Stimulated activated naive CD8-positive, alpha-beta T cell treated with anti-CD3 and anti-CD28 coated beads, Interleukin-15, Interleukin-2, amounts not matched to agents 100 U/mL and 50 U/mL, for 24 hours (primary cell): ENCODE measurements around the gene USP25.
A peak's percentile ranks its signal among the peaks of the same experiment; 100 is the strongest.
"Not testable (repeated sequence)": the region's sequence is repeated elsewhere in the genome, so short reads cannot be mapped to it uniquely, and the experiment has no call there.

ENCODE experiments used
- ATAC-seq: fragments of 150-1000 bp; cut with Tn5 transposase; one replicate; pipeline ENCODE4 v1.10.0; 2021
- DNase-seq: peaks from one replicate; pipeline ENCODE4 v3.0.0; 2021

Gene USP25

DNA sequence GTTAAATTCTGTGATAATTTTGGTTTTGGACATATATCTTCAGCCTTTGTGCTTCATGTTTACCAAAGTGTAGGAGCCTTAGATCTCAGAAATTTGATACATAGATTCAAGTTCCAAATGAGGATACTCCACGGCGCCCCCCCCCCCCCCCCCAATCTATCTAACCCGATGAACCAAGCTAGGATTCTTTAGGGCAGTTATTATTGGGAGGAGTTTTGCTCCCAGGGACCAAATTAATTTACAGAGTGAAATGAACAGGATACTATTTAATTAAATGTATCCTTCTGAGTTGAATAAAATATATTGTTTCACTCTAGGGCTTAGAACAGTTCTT is 3.2 kb downstream of the USP25 start:
- DNase-seq: no peak
- no peak for ATAC-seq

DNA sequence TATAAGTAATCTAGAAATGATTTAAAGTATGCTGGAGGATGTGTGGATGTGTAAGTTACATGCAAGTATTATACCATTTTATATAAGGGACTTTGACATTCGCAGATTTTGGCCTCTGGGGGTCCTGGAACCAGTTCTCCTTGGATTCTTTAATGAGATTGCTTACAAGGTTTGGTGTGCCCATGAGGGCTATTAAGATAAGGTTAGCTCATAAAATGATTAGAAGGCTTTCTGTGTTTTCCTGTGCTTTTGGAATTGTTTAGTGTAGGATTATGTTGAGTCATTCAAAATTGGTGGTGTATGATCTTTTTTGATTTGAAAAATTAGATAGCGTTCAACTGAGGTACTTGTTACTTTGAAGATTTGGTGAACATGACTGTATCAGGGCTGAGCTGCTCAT is 5.6 kb downstream of the USP25 start:
- no peak for DNase-seq
- ATAC-seq: no peak

DNA sequence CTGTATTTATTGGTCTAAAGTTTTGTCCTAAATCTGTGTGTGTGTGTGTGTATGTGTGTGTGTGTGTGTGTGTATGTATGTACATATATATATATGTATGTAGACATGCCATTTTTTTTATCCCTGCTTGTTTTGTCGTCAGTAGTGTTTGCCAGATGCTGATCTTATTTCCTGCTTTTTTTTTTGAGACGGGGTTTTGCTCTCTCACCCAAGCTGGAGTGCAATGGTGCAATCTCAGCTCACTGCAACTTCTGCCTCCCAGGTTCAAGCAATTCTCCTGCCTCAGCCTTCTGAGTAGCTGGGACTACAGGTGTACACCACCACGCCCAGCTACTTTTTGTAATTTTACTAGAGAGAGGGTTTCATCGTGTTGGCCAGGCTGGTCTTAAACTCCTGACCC is 6.1 kb downstream of the USP25 start:
- not testable (repeated sequence) for DNase-seq, ATAC-seq

DNA sequence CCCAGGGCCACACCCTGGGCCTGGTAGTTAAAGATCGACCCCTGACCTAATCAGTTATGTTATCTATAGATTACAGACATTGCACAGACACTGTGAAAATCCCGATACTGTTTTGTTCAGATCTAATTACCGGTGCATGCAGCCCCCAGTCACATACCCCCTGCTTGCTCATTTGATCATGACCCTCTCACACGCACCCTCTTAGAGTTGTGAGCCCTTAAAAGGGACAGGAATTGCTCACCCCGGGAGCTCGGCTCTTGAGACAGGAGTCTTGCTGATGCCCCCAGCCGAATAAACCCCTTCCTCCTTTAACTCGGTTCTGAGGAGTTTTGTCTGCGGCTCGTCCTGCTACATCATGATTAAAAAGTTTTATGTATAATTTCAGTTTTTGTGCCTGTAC is 9.0 kb downstream of the USP25 start:
- not testable (repeated sequence) for DNase-seq, ATAC-seq

DNA sequence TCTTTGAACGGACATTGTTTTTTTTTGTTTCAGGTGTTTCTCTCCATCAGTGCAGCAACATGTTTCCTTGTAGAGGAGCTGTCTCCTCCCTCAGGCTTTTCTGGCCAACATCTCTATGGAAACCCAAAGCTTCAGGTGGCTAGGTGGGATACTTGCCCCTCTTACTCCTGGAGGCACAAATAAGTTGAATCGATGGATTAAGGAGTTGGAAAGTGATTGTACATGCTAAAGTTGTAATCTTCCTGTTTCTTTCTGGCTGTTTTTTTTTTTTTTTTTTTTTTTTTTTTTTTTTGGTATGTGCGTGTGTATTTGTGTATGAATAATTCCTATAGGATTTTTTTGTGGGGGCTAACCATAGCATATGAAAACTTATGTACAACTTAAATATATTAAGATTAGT is 10.6 kb downstream of the USP25 start:
- ATAC-seq (no peak), DNase-seq (no peak)

DNA sequence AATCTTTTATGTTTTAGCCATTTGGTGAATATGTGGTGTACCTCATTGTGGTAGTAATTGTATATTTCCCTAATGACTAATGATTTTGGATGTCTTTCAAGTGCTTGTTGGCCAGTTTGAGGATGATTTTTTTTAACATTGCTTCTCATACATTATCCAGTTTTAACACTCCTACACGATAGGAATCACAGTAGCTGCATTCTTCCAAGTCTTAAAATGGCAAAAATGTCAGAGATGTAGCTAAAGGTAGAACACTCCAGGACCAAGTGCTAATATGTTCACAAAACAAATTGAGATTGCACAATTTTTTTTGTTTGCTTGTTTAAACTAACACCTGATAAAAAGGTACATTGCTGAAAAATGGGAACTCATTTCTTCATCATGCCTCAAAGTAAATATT is 11.7 kb downstream of the USP25 start:
- DNase-seq (no peak), ATAC-seq (no peak)

DNA sequence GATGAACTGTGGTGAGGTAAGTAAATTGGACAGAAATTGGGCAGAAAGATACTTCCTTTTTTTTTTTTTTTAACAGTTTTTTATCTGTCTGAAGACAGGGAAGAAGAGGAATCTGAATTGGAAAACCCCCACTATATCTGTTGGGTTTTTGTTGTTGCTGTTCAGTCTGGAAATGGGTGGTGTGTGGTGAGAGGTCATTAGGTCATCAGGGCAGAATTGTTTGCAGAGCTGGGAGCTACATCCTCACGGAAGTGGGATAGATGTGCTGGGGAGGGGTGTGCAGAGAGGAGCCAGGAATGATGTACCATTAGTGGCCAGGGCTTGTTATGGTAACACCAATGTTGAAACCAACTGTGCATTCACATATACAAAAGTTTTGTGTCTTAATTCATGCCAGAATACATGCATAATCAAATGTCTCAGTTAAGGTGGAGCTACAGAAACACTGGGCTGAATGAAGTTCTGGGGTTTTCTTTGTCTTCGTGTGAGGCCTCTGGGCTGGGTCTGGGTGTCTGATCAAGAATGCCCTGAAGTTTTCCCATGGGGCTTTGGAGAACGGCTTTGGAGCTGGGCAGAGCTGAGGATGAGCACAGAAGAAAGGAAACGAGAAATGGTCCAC is 12.4 kb downstream of the USP25 start:
- DNase-seq (no peak), ATAC-seq (no peak)

DNA sequence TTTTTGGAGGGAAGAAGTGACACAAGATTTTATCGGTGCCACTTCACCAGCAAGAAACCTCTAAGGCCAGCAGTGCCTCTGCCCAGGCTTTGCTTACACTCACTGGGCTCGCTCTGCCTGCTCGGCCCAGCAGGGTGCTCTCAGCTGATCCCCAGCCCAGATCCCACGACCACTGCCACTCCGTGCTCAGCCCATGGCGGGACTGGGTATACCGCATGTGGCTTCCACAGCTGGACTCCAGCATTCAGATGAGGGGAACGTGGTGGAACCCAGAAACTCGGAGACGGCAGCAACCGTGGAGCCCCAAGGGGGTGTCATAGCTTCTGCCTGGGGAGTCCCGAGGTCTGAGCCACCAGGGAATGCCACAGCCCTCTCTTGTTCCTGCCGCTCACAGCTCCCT is 12.9 kb downstream of the USP25 start:
- DNase-seq (no peak), ATAC-seq (no peak)

DNA sequence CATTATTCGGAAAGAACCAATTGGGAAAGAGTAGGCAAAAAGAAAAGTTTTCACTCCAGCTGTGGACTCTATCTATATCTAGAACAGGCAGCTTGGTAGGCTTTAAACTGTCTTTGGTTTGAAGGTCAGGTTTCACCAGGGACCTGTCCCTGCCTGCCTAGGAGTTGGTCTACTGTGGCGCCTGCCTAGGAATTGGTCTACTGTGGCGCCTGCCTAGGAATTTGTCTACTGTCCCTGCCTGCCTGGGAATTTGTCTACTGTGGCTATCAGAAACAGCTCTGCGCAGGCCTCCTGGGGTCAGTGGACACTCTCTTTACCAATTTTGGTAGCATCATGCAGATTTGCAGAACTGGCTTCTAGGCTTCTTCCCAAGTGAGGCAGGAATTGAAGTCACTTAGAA is 13.8 kb downstream of the USP25 start:
- DNase-seq (no peak), ATAC-seq (no peak)

DNA sequence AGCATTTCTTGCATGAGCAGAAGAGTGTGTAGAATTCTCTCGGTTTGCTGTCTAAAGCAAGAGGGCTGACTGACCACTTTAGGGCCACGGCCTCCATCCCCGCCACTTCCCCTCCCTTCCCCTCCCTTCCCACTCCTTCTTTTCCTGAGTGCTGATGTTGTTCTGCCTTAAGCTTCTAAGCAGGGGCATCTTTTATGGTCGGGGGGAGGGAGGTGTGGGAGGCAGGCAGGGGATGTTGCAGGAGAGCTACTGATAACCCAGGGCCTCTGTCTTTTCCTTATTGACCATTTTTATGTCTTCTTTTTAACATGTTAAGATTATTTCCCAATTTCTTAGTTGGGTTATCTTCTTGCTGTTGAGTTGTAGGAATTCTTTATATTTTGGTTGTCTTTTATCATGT is 15.1 kb downstream of the USP25 start:
- no peak for DNase-seq
- no peak for ATAC-seq

DNA sequence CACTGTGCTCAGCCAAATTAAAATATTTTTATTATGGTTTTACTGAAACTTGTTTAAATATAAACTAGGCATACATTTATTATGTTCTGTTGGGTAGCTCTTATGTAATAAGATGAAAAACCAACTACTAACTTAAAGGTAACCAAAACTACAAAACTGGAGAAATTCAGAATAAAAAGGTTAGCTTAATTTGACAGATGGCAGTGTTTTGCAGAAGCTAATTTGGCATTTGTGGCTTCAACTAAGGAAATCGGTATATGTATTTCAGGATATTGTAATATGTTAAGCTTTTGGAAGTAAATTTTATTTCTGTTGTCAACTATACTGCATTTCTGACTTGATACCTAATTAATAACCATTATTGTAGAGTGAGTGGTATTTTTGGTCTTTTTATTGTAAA is 18.8 kb downstream of the USP25 start:
- no peak for ATAC-seq
- DNase-seq: no peak

DNA sequence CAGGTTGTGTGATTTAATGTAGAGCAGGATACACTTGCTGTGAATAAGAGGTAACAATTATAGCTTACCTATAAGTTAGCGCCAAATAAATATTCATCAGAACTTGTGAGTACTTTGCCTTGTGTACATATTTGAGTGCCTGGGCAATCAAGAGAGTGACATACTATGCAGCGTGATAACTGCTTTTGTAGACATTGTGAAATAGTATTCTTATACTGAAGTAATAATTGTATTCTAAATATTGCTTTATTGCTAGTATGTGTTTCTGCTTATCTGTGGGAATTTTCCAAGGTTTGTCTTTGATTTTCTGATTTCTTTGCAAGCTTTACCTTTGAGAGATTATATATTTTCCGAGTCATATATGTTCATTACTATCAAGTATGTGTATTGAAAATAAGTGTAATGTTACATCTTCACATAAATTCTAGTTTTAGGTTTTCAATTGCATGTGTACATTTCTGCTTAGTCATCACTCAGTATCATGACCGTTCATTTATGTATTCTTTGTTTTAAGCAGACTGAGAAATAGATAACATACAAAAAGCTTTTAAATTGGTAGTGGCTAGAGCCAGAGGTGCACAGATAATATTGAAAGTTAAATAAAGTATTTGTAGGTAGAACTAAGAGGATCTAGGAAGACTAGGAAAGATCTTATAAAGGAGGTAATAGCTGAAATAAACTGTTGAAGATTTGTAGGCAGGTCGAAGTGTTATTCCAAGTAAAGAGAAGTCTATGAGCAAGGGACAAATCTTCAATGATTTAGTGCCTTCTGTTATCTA is 19.5 kb downstream of the USP25 start:
- ATAC-seq (no peak), DNase-seq (no peak)

DNA sequence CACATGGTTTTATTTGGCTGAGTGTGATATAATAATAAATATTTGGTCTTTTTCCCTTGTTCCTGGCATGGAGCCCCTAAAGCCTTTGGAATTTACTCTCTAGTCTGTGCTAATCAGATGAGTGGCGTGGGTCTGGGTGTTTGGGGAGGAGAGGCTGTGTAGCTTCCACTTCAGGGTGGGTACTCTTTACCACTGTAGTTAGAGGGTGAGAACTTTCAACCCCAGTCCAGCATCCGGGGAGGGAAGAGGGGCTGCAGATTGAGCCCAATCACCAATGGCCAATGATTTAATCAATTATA is 20.0 kb downstream of the USP25 start:
- ATAC-seq: no peak
- DNase-seq: no peak

DNA sequence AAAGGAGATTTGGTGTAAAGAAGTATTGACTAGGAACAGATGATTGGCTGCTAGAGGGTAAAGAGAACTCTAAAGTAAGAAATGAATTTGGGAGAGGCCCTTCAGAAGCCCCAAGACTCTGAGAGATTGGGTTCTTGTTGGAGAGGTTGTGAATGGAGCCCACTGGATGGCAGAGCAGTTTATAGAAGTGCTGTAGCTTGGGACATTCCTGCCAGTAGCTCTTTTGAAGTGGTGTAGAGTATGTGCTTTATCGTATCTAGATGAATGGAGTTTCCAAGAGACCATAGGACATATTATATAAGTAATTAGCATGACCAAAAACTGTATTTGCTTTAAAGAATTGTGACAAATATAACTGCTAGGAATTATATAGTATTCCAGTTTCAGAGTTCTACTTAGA is 21.3 kb downstream of the USP25 start:
- ATAC-seq (no peak), DNase-seq (no peak)

DNA sequence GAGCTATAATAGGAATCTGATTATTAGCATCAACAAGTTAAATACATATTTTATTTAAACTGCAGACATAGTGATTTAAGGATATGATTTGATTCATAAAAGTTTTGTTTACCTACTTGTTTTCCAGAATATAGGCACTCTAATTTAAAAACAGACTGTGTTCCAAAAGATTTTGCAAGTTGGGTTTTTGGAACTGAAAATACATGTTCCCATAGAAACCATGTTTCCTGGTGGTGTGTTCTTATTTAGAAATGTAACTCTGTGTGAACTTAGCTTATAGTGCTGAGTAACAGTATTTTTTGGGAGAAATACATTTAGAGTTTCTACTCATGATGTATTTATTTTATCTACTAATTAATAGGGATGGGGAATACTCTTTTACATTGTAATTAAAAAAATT is 21.8 kb downstream of the USP25 start:
- ATAC-seq (no peak), DNase-seq (no peak)

DNA sequence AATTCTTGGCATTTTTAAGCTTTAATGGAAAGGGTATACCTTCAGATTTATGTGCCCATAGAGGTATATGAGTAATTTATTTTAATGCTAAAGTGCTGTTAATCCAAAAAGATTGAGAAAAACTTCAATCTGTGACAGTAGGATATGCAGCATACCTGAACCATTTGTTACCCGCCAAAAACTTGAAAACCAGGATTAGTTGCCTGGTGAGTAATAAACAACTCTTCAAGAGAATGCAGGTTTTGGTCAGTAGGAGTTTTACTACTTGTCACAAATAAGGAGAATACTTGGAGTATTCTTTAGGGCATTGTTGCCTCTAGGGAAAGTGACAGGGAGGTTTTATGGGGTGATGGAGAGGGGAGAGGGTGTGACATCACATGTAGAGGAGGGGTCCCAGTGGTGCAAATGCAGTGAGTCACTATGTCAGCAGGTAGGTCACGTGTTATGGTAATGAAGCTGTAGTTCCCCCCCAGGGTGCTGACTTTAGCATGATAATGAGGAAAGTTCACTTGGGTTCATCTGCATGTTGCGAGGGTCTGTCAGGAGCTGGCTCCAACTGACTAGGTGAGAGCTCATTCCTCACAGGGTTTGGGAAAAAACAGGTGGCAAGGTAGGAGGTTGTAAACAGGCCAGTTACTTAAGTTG is 23.1 kb downstream of the USP25 start:
- no peak for ATAC-seq
- no peak for DNase-seq

DNA sequence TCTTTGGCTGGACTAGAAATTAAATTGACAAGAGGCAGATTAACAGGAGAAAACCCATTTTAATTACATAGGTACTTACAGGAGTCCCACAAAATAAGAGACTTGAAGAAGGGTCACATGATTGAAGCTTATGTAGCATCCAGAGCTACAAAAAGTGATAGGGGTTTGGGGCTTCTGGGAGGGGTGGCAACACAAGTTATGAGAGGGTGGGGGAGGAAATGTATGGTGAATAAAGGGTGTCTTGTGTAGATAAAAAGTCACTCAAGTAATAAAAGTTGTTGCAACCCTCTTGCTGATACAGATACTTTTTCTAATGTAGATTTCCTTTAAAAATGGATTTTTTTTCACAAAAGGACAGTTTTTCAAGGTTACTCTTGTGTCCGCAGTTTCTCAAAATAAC is 24.0 kb downstream of the USP25 start:
- ATAC-seq (no peak), DNase-seq (no peak)

DNA sequence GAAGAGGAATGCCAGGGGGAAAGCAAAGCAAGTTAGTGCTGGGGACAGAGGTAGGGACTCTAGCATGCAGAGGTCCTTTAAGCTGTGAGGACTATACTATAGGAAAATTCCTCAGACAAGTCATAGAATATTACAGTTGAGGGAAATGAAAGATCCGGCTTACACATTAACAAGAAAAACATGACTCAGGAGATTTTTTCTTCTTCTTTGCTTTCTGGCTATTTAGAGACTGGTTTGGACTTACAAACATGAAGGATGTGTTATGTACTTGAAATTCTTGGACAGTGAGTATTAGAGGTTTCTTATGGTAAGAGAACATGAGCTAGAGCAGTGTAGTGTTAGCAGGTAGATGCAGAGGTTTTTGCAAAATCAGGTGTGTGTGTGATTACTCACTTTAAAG is 24.9 kb downstream of the USP25 start:
- DNase-seq (no peak), ATAC-seq (no peak)

DNA sequence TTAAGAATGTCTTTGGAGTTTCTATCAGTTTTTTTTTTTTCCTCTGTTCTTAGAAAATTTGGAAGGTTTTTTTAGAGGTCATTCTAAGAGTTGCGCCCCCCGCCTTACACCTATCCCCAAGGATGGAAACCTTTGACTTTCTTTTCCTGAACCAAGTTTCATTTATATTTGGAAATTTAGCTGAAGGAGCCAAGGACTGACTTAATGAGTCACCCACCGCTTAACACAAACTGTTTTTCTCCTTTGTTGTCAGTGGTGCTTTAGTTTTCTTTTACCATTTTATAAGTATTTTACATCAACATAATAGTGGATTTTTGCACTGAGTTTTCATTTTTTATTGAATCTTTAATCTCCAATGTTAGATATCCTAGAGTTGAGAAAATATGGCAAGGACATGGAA is 25.3 kb downstream of the USP25 start:
- no peak for DNase-seq
- ATAC-seq: no peak

DNA sequence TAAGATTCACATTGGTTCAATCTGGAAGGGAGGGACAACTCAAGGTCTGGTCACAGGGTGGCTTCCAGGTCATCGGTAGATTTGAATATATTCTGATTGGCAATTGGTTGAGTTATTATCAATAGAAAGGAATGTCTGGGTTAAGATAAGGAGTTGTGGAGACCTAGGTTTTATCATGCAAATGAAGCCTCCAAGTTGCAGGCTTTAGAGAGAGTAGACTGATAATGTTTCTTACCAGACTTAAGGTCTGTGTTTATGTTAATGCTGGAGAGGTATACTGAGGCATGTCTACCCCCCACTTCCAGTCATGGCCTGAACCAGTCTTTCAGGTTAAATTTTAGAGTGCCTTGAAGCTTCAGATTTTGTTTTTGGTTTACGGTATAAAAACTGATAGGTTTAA is 29.7 kb downstream of the USP25 start:
- ATAC-seq (no peak), DNase-seq (no peak)

DNA sequence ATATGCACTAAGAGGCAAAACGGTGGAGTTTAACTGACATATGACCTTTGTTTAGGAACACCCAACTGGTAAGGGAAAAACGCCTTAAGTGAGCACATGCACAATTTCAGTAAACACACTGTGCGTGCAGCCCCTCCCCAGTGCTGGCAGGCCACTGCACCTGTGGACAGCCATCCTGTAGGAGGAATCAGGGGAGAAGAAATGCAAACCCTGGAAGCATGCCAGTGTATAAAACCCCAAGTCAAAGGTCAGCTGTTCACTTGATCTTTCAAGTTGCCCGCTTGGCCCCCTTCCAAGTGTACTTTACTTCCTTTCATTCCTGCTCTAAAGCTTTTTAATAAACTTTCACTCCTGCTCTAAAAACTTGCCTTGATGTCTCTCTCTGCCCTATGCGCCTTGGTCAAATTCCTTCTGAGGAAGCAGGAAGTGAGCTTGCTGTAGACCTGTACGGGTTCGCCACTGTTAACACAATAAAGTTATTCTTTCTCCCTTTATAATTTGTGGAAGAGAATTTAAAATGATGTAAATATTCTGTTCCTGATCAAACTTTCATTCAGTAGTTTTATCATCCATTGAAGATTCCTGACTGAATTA is 31.8 kb downstream of the USP25 start:
- DNase-seq: no peak
- no peak for ATAC-seq

DNA sequence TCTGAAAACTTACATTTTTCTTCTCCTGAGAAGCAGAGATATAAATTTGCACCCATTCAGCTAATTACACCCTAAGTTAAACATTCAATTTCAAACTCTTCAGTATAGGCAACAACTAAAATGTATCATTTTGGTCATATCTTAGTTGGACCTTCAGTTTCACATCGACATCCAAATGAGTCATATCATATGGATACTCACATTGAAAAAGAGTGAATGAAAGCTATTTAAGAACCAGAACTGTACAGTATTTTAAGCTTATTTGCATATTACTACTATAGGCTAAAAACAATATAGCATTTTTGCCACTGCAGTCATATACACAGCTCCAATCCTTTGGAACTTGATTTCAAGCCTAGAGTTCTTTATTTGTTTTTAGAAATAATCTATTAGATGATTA is 33.6 kb downstream of the USP25 start:
- ATAC-seq: peak; percentile 43
- DNase-seq: no peak

DNA sequence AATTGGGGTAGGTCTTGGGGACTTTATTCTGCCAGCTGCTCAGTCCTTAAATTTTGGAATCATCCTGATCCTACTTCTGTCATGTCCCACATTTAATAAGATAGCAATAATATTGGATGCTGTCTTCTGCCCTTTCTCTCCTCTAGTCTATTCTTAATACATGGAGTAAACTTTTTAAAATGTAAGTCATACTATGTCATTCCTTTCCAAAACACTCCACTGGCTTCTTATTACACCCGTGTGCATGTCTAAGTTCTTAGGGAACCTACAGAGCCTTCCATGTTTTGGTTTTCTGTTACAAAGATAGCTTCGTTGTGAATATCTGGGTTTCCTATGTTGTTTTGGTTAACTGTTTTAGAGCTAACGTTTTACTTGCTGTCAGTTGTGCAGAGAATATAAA is 35.1 kb downstream of the USP25 start:
- ATAC-seq (no peak), DNase-seq (no peak)
